Effector CD4-positive, alpha-beta T cell (primary cell): Measurements from ENCODE around the gene GPR137C.
"Not testable (repeated sequence)": the region's sequence is repeated elsewhere in the genome, so short reads cannot be mapped to it uniquely, and the experiment has no call there.

Source experiments
- DNase-seq: peaks from one replicate; pipeline ENCODE4 v3.0.0-alpha.2; 2020

GPR137C gene

DNA sequence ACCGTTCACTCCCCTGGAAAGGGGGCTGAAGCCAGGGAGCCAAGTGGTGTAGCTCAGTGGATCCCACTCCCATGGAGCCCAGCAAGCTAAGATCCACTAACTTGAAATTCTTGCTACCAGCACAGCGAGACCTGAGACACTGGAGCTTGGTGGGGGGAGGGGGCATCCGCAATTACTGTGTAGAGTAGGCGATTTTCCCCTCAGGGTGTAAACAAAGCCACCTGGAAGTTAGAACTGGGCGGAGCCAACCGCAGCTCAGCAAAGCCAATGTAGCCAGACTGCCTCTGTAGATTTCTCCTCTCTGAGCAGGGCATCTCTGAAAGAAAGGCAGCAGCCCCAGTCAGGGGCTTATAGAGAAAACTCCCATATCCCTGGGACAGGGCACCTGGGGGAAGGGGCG is 15.8 kb downstream of the GPR137C start:
- not testable (repeated sequence) for DNase-seq

DNA sequence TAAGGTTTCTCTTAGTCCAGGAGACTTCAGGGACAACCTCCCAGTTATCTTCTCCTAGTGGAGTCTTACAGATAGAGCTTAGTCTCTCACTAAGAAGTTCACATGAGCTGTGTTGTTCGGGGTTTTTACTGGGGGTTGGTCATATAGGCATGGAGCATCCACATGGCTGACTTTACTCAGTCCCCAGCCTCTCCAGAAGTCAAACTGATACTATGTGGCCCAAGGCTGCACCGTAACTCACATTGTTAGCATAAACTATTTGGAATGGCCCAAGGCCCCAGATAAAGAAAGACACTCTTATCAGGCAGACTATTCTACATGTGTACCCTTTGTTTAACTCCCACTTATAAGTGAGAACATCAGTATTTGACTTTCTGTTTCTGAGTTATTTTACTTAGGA is 23.2 kb downstream of the GPR137C start:
- no peak for DNase-seq

DNA sequence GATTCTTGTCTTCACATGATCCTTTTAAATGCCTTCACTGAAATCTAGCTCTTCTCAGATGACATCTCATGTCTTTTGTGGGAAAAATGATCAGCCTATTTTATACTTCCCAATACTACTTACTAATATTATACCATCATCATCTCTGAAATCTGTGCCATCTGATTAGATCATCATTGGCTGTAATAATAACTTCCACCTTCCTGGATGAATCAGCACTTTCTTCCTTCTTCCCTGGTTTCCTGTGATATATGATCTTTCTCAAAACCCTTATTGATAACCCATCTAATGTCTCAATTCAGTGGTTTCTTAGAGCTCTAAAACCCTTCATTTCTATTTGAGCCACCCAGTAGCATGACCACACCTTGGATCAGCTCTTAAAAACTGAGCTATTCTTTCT is 30.9 kb downstream of the GPR137C start:
- no peak for DNase-seq

DNA sequence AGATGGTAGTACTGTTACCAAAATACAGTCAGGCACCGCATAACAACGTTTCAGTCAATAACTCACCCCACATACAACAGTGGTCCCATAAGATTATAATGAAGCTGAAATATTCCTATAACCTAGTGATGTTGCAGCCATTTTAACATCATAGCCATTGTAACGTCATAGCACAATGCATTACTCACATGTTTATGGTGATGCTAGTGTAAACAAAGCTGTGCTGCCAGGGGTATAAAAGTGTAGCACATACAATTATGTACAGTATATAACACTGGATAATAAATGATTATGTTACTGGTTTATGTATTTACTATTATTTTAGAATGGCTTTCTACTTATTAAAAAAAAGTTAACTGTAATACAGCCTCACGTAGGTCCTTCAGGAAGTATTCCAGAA is 37.0 kb downstream of the GPR137C start:
- no peak for DNase-seq

DNA sequence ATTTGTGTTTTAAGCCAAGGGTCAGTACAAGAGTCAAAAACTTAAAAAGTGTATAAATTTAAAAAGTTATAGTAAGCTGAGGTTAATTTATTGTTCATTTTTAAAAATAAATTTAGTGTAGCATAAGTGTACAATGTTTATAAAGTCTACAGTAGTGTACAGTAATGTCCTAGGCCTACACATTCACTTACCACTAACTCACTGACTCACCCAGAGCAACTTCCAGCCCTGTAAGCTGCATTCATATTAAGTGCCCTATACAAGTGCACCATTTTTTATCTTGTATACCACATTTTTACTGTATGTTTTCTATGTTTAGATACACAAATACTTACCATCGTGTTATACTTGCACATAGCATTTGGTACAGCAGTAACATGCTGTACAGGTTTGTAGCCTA is 37.7 kb downstream of the GPR137C start:
- no peak for DNase-seq

DNA sequence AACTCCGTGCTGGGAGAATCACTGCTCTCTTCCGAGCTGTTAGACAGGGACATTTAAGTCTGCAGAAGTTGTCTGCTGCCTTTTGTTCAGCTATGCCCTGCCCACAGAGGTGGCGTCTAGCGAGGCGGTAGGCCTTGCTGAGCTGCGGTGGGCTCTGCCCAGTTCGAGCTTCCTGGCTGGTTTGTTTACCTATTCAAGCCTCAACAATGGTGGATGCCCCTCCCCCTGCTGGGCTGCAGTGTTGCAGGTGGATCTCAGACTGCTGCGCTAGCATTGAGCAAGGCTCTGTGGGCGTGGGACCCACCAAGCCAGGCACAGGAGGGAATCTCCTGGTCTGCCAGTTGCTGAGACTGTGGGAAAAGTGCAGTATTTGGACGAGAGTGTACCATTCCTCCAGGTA is 43.7 kb downstream of the GPR137C start:
- DNase-seq, result no peak

DNA sequence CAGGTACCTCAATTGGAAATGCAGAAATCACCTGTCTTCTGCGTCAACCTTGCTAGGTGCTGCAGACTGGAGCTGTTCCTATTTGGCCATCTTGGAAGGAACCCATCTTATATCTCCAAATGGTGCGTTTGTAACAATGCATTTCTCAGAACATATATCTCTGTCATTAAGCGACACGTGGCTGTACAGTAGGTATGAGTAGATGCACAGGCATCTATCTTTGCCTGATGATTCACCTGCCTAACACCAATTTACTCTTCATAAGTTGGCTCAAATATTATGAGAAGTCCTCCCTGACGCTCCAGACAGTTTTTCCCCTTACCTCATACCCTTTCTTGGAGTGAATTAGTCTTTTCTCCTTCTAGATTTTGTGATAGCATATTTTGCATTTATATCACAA is 44.2 kb downstream of the GPR137C start:
- no peak for DNase-seq

DNA sequence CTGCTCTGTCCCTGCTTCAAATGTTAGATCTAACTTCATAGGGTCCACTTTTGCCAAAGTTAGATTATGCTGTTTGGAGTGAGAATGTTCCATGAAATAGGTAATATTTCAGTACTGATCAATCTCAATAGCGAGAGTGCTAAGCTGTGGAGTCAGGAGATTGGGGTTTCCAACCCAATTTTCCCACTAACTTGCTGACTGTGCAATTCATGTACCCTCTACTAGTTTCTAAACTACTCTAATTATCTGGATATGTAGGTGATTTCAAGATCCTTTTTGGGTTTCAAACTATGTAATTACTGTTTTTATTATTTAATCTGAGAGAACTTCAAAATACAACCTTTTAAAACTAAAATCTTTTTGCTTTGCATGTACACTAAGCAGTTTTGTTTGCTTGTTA is 45.9 kb downstream of the GPR137C start:
- no peak for DNase-seq

DNA sequence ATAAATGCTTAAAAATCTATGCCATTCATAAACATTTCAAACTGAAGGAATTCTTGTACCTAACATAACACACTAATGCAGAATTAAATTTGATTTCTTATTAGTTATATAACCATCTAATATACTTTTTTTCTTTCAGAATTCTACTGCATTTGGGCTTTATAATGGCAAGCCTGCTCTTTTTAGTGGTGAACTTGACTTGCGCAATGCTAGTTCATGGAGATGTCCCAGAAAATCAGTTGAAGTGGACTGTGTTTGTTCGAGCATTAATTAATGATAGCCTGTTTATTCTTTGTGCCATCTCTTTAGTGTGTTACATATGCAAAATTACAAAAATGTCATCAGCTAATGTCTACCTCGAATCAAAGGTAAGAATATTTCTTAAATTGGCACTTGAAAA is 47.3 kb downstream of the GPR137C start:
- DNase-seq, result no peak

DNA sequence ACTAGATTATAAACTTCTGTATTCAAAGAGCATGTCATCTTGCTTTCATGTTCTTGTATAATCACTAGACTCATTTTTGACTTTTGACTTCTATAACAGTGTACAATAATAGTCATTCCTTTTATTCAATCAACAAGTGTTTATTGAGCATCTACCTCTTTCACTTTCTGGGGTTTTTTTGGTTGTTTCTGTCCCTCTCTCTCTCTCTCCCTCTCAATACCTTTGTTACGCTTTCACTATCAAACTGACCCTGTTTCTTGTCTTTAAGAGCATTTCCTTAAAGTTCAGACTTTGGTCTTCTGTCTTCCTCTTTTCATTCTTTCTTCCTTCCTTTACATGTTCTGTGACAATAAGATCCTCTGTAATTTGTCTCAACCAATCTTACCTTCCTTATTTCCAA is 49.5 kb downstream of the GPR137C start:
- DNase-seq, result no peak

DNA sequence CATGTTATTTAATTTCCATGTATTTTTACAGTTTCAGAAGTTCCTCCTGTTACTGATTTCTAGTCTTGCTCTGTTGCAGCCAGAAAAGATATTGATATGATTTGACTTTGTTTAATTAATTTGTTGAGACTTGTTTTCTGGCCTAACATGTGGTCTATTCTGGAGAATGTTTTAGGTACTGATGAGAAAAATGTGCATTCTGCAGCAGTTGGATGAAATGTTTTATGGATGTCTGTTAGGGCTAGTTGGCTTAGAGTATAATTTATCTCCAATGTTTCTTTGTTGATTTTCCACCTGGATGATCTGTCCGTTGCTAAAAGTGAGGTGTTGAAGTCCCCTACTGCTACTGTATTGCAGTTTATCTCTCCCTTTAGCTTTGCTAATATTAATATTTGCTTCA is 54.4 kb downstream of the GPR137C start:
- no peak for DNase-seq

DNA sequence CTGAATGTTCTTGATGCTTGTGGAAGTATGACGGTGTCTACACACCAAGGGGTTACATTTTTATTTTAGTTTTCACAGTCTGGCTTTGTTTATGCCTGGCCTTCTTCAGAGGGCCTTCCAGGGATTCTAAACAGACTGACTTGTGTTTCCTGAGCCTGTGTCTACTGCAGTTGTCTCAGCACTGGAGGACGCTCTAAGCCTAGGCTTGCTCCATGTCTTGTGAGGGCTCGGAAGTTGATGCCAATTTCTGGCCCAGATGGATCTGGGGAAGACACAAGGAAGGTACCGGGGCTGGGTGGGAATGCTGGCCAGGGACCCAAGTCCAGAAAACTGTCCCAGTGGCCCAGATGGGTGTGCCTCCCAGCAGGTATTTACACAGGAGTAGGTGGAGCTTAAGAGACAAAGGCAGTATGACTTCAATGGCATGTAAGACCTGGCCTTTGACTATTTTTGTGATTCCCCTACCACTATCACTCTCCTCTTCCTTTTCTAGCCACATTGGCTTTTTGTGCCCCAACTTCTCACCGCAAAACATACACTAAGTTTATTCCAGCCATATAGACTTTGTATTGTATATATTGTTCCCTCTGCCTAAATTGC is 56.9 kb downstream of the GPR137C start:
- no peak for DNase-seq

DNA sequence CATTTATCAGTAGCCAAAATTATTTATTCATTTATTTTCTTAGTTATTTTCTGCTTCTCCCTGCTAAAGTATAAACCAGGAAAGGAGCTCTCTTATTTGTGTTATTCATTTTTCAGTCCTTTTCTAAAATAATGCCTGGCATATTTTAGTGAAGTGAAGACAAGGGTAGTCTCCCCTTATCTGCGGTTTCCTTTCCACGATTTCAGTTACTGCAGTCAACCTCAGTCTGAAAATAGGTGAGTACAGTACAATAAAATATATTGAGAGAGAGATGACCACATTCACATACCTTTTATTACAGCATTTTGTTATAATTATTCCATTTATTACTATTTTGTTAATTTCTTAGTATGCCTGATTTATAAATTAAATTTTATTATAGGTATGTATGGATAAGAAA is 57.6 kb downstream of the GPR137C start:
- DNase-seq, result no peak

DNA sequence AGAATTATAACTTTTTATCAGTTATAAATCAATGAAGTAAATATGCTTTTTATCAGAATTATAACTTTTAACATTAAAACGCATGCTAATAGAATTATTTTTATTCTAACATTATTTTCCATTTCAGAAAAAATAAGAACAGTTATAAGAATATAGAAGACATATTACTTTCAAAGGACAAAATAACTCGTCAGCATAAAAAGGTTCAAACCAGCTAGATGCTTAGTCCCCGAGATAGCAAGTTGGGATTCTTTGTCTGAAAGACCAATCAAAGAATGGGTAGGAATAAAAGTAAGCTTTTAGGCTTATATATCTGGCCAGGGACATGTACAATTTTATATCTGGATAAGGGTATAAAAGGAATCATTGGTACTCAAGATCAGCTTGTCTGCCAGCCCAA is 66.0 kb downstream of the GPR137C start:
- DNase-seq, result no peak

DNA sequence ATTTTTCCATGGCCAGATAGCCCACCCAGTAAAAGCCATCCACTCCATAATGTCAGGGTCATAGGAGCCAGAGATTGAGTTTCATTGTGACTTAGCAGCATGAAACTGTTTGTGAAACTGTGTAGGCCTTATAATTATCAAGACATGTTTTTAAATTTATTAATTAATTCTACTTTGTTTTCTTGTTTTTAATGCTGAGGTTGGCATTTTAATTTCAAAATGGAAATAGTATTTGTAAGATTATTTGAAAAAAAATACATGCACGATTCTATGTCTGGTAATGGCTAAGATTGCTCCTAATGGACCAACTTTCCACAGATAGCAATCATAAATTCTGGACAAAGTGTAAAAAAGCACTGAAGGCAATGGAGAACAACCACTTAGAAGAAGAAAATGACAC is 67.1 kb downstream of the GPR137C start:
- DNase-seq, result no peak

DNA sequence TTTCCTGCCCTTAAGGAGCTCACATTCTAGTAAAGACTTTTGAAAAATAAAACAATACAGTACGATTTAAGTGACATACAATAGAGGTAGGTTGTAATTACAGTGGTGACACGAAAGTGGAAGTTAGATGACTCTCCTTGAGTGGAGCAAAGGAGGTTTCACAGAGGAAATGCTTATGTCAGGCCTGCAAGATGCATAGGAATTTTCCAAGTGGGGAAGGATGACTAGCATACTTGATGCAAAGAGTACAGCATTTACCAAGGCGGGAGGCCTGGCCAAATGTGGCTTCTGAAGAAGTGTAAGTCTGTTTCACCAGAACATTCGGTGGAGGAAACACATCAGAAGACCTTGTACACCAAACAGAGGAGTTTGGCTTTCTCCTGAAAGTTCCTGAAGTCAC is 87.5 kb downstream of the GPR137C start:
- no peak for DNase-seq

DNA sequence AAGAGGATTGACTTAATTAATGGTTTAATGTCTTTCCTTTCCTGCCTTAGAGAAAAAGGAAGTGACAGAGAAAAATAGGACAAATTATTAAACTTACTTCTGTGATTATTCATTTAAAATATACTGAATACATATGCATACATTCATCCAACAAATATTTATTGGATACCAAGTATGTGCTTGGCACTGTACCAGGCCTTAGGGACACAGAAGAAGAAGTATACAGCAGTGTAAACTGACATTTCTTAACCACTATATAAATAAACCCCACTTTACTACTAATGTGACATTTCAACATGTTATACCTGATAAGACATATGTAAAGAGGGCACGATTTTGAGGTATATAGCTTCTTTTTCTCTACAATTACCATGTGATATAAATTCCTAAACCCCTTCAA is 89.1 kb downstream of the GPR137C start:
- DNase-seq, result no peak

DNA sequence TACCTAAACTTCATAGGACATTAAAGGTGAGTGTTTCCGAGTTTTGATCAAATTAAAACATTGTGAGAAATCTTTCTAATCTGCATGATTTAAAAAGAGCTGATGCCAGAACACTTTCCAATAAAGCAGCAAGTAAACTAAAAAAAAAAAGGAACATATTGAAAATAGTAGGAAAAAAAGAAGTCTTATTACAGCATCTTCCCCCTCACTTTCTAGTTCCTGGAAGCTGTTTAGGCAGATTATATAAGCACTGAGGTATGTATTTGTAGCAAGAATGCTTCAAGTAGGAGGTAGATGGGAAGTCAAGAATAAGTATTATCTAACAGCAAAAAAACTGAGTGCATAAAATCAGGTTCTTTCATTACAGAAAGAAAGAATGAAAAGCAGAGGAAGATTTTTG is 96.9 kb downstream of the GPR137C start:
- DNase-seq, result no peak

DNA sequence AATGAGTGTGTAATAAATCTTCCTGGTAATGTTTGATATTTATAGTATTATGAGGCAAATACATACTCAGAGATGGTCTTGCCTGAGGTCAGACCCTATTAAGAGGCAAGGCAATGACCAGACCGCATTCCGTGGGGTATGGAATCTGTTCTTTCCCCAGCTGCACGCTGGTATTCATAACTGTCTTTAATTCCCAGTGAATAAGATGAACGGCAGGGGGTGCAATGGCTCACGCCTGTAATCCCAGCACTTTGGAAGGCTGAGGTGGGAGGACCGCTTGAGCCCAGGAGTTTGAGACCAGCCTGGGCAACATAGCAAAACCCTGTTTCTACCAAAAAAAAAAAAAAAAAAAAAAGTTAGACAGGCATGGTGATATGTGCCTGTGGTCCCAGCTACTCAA is 98.1 kb downstream of the GPR137C start:
- no peak for DNase-seq

DNA sequence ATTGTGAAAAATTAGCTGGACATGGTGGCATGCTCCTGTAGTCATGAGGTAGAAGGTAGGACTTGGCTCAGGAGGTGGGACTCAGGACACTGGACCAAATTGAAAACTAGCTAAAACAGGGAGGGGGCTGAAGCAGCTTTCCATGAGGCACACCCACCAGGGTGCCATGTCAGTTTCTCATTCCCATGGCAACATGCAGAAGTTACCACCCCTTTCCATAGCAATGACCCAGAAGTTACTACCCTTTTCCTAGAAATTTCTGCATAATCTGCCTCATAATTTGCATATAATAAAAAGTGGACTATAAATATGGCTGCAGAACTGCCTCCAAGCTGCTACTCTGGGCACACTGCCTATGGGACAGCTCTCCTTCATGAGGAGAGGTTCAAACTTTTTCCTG is 104.3 kb downstream of the GPR137C start:
- DNase-seq, result no peak

DNA sequence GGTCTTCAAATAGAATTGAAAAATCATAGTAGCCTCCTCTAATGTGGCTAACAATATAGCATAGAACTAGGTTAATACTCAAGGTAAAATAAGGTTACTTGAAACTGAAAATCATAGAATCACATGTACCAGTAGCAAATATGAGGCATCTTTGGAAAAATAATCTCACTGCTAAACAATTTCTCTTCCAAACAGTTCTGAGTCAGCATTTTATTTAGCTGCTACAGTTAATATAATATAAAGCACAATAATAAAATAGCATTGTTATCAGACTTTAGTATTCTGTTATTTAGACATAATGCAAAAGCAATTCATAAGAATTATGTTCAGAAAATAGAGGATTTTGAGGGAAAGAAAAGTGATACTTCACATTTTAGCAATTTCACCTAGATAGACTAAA is 107.7 kb downstream of the GPR137C start:
- DNase-seq, result no peak

DNA sequence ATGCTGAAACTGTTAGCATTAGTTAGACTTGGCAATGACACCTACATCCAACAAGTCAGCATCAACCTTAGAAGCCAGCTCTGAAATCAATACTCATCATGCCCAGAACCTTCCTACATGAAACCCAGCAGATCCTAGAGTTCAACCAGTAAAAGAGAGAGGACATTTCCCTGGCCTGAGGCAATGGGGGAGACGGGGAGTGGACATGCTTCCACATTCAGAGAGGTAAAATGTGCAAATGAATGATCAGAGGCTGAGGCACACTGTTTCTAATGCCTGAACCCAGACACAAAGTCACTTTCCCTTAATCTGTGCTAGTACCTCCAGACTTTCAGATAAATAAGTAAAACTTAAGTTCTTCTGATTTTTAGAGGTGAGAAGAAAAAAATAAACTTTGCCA is 108.2 kb downstream of the GPR137C start:
- no peak for DNase-seq

DNA sequence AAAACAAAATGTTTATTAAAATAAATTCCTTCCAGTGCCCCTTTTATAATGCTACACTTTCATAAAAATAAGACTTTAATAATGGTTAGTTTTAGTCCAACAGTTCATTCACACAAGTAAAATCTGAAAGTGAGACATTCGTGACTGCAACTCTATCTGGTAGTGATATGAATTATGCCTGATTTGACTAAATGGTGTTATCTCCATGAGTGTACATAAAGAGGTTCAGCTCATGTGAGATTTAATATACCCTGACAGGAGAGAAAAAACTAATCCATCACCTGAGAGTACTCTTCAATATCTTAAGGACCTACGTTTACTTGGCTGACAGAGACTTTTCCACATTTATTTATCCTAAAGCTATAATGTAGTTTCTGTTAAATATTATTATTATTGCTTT is 108.7 kb downstream of the GPR137C start:
- no peak for DNase-seq

DNA sequence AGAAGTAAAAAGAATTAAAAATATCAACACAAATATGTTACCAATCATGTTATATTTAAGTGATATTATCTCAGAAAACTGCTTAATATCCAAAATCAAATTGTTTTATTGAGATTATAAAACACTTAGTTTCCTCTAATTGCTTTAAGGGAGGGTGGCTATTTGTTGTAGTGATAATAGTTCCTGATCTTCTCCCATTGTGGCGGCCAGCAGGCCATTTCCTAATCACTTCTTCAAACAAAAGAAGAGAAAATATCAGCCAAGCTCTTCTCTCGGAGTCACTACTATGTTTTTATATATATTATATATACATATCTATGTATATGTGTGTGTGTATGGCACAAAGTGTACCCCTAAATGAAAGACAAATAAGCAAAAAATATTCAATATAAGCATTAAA is 111.2 kb downstream of the GPR137C start:
- DNase-seq, result no peak

DNA sequence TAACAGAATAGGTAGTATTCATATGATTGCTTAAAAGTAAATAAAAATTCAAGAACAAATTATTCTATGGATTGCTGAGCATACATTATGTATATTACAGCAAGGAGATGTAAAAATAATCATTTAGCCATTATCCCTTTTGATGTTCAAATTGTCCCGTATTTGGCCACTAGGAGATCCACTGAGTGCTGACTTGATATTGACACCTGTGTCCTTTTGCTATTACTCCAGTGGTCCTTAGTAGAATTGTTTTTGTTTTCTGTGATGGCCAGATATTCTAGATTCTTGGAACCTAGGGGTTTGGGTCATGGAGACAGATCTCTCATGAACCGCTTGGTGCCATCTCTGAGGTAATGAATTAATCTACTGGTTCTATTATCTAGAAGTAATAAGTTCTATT is 126.0 kb downstream of the GPR137C start:
- no peak for DNase-seq

DNA sequence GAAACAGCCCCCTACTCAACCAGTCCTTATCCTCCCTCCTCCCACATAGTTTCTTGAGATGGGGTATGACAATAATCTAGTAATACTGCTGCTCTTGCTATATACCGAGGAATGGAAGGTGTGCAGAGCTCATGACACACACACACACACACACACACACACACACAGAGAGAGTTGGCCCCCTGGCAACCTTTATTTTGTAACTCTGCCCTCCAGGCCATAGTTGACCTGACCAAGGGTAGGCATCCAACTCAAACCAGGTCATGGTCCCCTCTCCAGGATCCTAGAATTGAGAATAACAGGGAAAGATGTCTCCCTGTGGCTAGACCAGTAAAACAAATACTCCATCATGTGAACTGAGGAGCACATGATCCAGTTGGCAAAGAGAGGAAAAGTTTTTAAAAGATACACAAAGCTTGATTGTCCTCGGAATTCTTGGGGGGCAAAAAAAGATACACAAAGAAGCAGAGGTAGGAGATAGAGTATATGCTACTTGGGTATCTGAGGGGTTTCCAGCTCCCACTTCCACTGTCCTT is 131.4 kb downstream of the GPR137C start:
- no peak for DNase-seq
